Sigmoid colon (tissue), 4 donors: ENCODE measurements around the gene MCU.

Experiments
- EP300 ChIP-seq, 4 donors: sonication (generic); formaldehyde crosslinking; IDR thresholded peaks; one replicate each; pipeline ENCODE4 v1.6.1; 2017; ENCODE audit warnings: antibody characterized with exemption in 4 of 4
- POLR2A ChIP-seq, 2 donors: fragments of 450-650 bp; IDR thresholded peaks; one replicate each; pipeline ENCODE4 v1.6.1; 2016; ENCODE audit warnings: antibody characterized with exemption in 2 of 2, mild to moderate bottlenecking in 2 of 2, moderate library complexity in 2 of 2
- POLR2AphosphoS5 ChIP-seq, 4 donors: sonication (generic); formaldehyde crosslinking; IDR thresholded peaks; one replicate each; pipeline ENCODE4 v1.6.1; 2017; ENCODE audit warnings: antibody characterized with exemption in 4 of 4
- TF ChIP-seq, protein P1 (sequence below), 4 experiments: fragments of 450-650 bp in 3 of 4; fragments of 200-600 bp in 1 of 4; IDR thresholded peaks; one replicate each; pipeline ENCODE4 v1.5.1; 2016 to 2019; ENCODE audit warnings: antibody characterized with exemption in 4 of 4, mild to moderate bottlenecking in 3 of 4, moderate library complexity in 2 of 4

DNA sequence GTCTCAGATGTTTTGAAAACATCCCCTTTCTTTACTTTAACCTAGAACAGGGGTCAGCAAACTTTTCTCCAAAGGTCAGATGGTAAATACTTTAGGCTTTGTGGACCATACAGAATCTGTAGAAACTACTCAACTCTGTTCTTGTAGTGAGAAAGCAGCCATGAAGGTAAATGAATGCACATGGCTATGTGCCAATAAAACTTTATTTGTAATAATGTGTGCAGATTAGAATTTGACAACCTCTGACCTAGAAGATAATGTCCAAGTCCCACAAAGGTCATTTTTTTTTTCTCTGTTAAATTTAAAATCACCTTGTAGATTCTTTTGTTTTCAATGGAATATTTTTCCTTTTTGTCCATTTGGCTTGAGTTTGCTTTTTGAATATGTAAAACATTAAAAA lies 218.8 kb downstream of the MCU start:
- TF ChIP-seq, protein P1, sequence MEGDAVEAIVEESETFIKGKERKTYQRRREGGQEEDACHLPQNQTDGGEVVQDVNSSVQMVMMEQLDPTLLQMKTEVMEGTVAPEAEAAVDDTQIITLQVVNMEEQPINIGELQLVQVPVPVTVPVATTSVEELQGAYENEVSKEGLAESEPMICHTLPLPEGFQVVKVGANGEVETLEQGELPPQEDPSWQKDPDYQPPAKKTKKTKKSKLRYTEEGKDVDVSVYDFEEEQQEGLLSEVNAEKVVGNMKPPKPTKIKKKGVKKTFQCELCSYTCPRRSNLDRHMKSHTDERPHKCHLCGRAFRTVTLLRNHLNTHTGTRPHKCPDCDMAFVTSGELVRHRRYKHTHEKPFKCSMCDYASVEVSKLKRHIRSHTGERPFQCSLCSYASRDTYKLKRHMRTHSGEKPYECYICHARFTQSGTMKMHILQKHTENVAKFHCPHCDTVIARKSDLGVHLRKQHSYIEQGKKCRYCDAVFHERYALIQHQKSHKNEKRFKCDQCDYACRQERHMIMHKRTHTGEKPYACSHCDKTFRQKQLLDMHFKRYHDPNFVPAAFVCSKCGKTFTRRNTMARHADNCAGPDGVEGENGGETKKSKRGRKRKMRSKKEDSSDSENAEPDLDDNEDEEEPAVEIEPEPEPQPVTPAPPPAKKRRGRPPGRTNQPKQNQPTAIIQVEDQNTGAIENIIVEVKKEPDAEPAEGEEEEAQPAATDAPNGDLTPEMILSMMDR (IDR thresholded peaks at IDR 0.05): no peak
- TF ChIP-seq EP300 (IDR thresholded peaks at IDR 0.05) (no peak), POLR2AphosphoS5 (IDR thresholded peaks at IDR 0.05) (no peak), POLR2A (IDR thresholded peaks at IDR 0.05) (no peak)
